HL-60 (cell line): ENCODE results near the gene ATXN2L. TPM values are rescaled to one million over a fixed set of nuclear protein-coding genes. Genes with fewer than 3 reads are reported as not detected.

Experiments used
- DNase-seq, 2 experiments: peaks; one replicate each; pipeline ENCODE4 v3.0.0-alpha.2; 2010 to 2020; ENCODE audit warnings: low read depth in 1 of 2, low spot score in 1 of 2
- H3K27ac ChIP-seq: fragments of 250-450 bp; sonication (Bioruptor Pico); replicated peaks from 2 replicates; pipeline ENCODE4 v1.5.1; 2020; ENCODE audit warnings: mild to moderate bottlenecking, moderate library complexity
- H3K27me3 ChIP-seq: fragments of 250-450 bp; sonication (Bioruptor Pico); 2 replicates; pipeline ENCODE4 v1.5.1; 2021; ENCODE audit warnings: mild to moderate bottlenecking, moderate library complexity; ENCODE audit not compliant: insufficient read depth, poor library complexity, severe bottlenecking
- H3K4me3 ChIP-seq: replicated peaks from 2 replicates; pipeline ENCODE4 v1.5.1; 2011; ENCODE audit warnings: mild to moderate bottlenecking, control low read depth, low read length; ENCODE audit not compliant: insufficient read depth
- CTCF ChIP-seq: IDR thresholded peaks from one replicate; pipeline ENCODE4 v1.5.1; 2011; ENCODE audit warnings: low read length, control low read depth, inconsistent platforms; ENCODE audit not compliant: insufficient read depth
- GABPA ChIP-seq: IDR thresholded peaks from 2 replicates; pipeline ENCODE4 v1.6.1; 2012; ENCODE audit warnings: low read depth
- POLR2AphosphoS5 ChIP-seq: IDR thresholded peaks from 2 replicates; pipeline ENCODE4 v1.6.1; 2012; ENCODE audit warnings: low read depth
- REST ChIP-seq: IDR thresholded peaks from 2 replicates; pipeline ENCODE4 v1.6.1; 2012; ENCODE audit warnings: low read depth; ENCODE audit not compliant: insufficient replicate concordance
- SPI1 ChIP-seq: IDR thresholded peaks from 2 replicates; pipeline ENCODE4 v1.6.1; 2012; ENCODE audit warnings: low read depth, mild to moderate bottlenecking, borderline replicate concordance
- microRNA-seq: library from miRNA; unstranded; fragments of <30 nt; microRNA quantifications from one replicate; pipeline ENCODE4, GENCODE V29; 2018

Gene ATXN2L

GRCh38 chr16:28882551-28883160 lies 59.9 kb downstream of the ATXN2L start:
- Histone ChIP-seq H3K4me3 (no peak overlapping the region), H3K27ac (no peak overlapping the region), H3K27me3 (no peaks in the 10 kb centered on the region)
- TF ChIP-seq POLR2AphosphoS5 (no peak), GABPA (no peak), CTCF (no peak)
- no peak for DNase-seq

GRCh38 chr16:28883221-28883996 lies 60.6 kb downstream of the ATXN2L start:
- H3K27ac ChIP-seq = no peak overlapping the region
- H3K4me3 ChIP-seq = no peak overlapping the region
- no peak for DNase-seq
- TF ChIP-seq POLR2AphosphoS5 (no peak), SPI1 (no peak), CTCF (no peak), REST (no peak), GABPA (no peak)
- H3K27me3 ChIP-seq = no peaks in the 10 kb centered on the region

- no peak for TF ChIP-seq SPI1
- no peak for DNase-seq
- no peak overlapping the region for H3K4me3 ChIP-seq
Measured at GRCh38 chr16:28884045-28884444, 61.2 kb downstream of the ATXN2L start.

More at GRCh38 chr16:28884045-28884444, 61.2 kb downstream of the ATXN2L start:
- Histone ChIP-seq H3K27me3 (no peaks in the 10 kb centered on the region), H3K27ac (no peak overlapping the region)

Small RNAs within 50 kb of the gene (microRNA-seq; reads per million reads assigned to microRNA genes)
- gene MIR4721 = not detected
